Activated naive CD4-positive, alpha-beta T cell treated with anti-CD3 and anti-CD28 coated beads, Interleukin-2, amount 10 ng/mL, durations not matched to agents 7 days and 5 days (primary cell): ENCODE results near the gene COL27A1.

ENCODE experiments used
- CTCF ChIA-PET: fragments of 350-600 bp; sonication (Branson Sonifier 250); formaldehyde crosslinking; loops from one replicate; lab custom pipeline; 2021; ENCODE audit warnings: antibody characterized with exemption; lab: Charles Lee
- DNase-seq: peaks from one replicate; pipeline ENCODE4 v3.0.0-alpha.2; 2020
- H3K27ac Mint-ChIP-seq: one replicate; pipeline ENCODE4 v1.8.0; 2021; ENCODE audit warnings: mild to moderate bottlenecking, moderate library complexity, mixed read lengths
- H3K27me3 Mint-ChIP-seq: one replicate; pipeline ENCODE4 v1.8.0; 2021; ENCODE audit warnings: mild to moderate bottlenecking, mixed read lengths
- H3K36me3 Mint-ChIP-seq: one replicate; pipeline ENCODE4 v1.8.0; 2021; ENCODE audit warnings: mixed read lengths
- H3K4me1 Mint-ChIP-seq: one replicate; pipeline ENCODE4 v1.8.0; 2021; ENCODE audit warnings: mixed read lengths
- H3K4me3 Mint-ChIP-seq: one replicate; pipeline ENCODE4 v1.8.0; 2021; ENCODE audit warnings: mild to moderate bottlenecking, moderate library complexity, mixed read lengths
- H3K9me3 Mint-ChIP-seq: one replicate; pipeline ENCODE4 v1.8.0; 2021; ENCODE audit warnings: mixed read lengths

Gene COL27A1

DNA sequence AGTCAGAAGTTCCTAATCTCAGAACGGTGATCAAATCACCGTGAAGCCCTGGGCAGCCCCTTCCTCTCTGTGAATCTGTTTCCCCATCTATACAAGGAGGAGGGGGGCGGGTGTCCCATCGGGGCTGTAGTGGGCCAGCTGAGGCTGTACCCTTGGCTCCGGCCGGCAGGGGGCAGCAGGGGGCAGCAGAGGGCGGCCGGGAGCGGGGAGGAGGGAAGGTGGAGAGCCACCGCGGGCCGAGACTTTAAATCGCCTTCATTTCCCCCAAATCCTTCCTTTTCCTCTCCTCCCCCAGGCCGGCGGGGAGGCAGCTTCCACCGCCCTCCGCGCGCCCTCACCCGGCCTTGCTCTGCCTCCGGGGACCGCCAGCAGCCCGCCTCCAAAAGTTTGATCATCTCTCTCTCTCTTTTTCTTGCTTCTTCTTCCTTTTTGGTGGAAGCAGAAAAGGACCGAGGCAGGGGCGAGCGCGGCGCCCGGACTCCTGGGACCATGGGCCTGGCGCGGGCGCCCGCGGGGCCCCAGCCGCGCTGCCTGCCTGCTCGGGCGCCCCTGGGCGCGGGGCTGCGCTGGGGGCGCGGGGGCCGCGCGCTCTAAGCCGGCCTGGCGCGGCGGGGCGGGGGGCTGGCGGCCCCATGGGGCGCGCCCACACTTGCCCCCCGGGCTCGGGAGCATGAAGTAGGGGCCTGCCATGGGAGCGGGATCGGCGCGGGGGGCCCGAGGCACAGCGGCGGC is at the start of gene COL27A1:
COL27A1 (plus strand) TSS at position 275 of the 732 bp plus-strand sequence; CDS start at position 689, 414 bp downstream.
- H3K4me1 Mint-ChIP-seq: peaks cover 17% of the 10 kb centered on the region
- H3K36me3 Mint-ChIP-seq: no peaks in the 10 kb centered on the region
- H3K27ac Mint-ChIP-seq: peak within 1 kb of the TSS; percentile 11
- H3K9me3 Mint-ChIP-seq: no peaks in the 10 kb centered on the region
- peaks cover 84% of the 10 kb centered on the region for H3K27me3 Mint-ChIP-seq
- CTCF ChIA-PET: interaction anchor here (0.5 to 4.6 kb wide), 9 partner anchors 14 to 380 kb away, joined by 3 to 27 read pairs (median 3); no protein-coding TSS in a partner anchor
- H3K4me3 Mint-ChIP-seq: peak within 1 kb of the TSS; percentile 72
- peak; percentile 85 for DNase-seq

GRCh38 chr9:114107286-114108001 is 47.9 kb upstream of the COL27A1 start:
- H3K27ac Mint-ChIP-seq: no peak overlapping the region
- CTCF ChIA-PET: interaction anchor here (0.8 to 8.5 kb wide), 22 partner anchors 8 to 193 kb away, joined by 3 to 88 read pairs (median 4); partner anchors contain the start of gene COL27A1
- H3K36me3 Mint-ChIP-seq: no peaks in the 10 kb centered on the region
- no peak overlapping the region for H3K4me3 Mint-ChIP-seq
- no peaks in the 10 kb centered on the region for H3K9me3 Mint-ChIP-seq
- no peak for DNase-seq
- H3K4me1 Mint-ChIP-seq: no peaks in the 10 kb centered on the region
- H3K27me3 Mint-ChIP-seq: peaks cover 22% of the 10 kb centered on the region

GRCh38 chr9:114108016-114108833 is 47.1 kb upstream of the COL27A1 start:
- no peaks in the 10 kb centered on the region for H3K36me3 Mint-ChIP-seq
- CTCF ChIA-PET: interaction anchor here (0.6 to 8.5 kb wide), 26 partner anchors 8 to 729 kb away, joined by 3 to 88 read pairs (median 4); partner anchors contain the start of gene COL27A1
- H3K9me3 Mint-ChIP-seq: no peaks in the 10 kb centered on the region
- peak; percentile 74 for DNase-seq
- peak overlapping the region; percentile 53 for H3K27ac Mint-ChIP-seq
- no peak overlapping the region for H3K4me3 Mint-ChIP-seq
- peaks cover 29% of the 10 kb centered on the region for H3K27me3 Mint-ChIP-seq
- H3K4me1 Mint-ChIP-seq: no peaks in the 10 kb centered on the region

GRCh38 chr9:114109124-114109523 is 46.2 kb upstream of the COL27A1 start:
- CTCF ChIA-PET: interaction anchor here (1.1 to 8.5 kb wide), 9 partner anchors 14 to 183 kb away, joined by 3 to 88 read pairs (median 7); partner anchors contain the start of gene COL27A1
- H3K27me3 Mint-ChIP-seq: peaks cover 31% of the 10 kb centered on the region
- H3K36me3 Mint-ChIP-seq: no peaks in the 10 kb centered on the region
- no peak overlapping the region for H3K27ac Mint-ChIP-seq
- H3K9me3 Mint-ChIP-seq: no peaks in the 10 kb centered on the region
- H3K4me3 Mint-ChIP-seq: no peak overlapping the region
- H3K4me1 Mint-ChIP-seq: no peaks in the 10 kb centered on the region
- no peak for DNase-seq

GRCh38 chr9:114110180-114110579 is 45.2 kb upstream of the COL27A1 start:
- Mint-ChIP-seq H3K4me3 (no peak overlapping the region), H3K27me3 (peaks cover 31% of the 10 kb centered on the region), H3K9me3 (no peaks in the 10 kb centered on the region), H3K36me3 (no peaks in the 10 kb centered on the region), H3K4me1 (no peaks in the 10 kb centered on the region), H3K27ac (no peak overlapping the region)
- CTCF ChIA-PET: interaction anchor here (1.3 to 8.5 kb wide), 3 partner anchors 78 to 182 kb away, joined by 3 to 88 read pairs (median 4); no protein-coding TSS in a partner anchor
- DNase-seq: no peak

DNA sequence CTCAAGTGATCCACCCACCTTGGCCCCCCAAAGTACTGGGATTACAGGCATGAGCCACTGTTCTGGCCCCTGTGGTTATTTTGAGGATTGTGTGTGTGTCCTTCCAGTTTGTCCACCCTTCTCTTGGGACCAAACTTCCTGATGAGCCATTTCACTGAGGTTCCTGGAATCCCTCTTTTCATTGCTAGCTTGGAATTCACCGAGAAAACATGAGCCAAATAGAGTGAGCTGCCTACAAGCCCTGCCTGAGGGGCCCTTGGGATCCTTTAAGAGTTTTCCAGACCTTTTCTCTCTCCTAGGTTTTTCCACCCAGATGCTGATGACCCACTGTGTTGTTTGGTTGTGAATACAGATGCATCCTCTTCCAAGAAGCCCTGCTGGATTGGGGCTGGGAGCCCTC is 43.0 kb upstream of the COL27A1 start:
- H3K4me1 Mint-ChIP-seq: no peaks in the 10 kb centered on the region
- H3K9me3 Mint-ChIP-seq: no peaks in the 10 kb centered on the region
- CTCF ChIA-PET: interaction anchor here (8.5 kb wide), 1 partner anchor 179 kb away, joined by 88 read pairs; no protein-coding TSS in a partner anchor
- no peak overlapping the region for H3K27ac Mint-ChIP-seq
- H3K4me3 Mint-ChIP-seq: no peak overlapping the region
- H3K36me3 Mint-ChIP-seq: no peaks in the 10 kb centered on the region
- DNase-seq: no peak
- peaks cover 33% of the 10 kb centered on the region for H3K27me3 Mint-ChIP-seq

DNA sequence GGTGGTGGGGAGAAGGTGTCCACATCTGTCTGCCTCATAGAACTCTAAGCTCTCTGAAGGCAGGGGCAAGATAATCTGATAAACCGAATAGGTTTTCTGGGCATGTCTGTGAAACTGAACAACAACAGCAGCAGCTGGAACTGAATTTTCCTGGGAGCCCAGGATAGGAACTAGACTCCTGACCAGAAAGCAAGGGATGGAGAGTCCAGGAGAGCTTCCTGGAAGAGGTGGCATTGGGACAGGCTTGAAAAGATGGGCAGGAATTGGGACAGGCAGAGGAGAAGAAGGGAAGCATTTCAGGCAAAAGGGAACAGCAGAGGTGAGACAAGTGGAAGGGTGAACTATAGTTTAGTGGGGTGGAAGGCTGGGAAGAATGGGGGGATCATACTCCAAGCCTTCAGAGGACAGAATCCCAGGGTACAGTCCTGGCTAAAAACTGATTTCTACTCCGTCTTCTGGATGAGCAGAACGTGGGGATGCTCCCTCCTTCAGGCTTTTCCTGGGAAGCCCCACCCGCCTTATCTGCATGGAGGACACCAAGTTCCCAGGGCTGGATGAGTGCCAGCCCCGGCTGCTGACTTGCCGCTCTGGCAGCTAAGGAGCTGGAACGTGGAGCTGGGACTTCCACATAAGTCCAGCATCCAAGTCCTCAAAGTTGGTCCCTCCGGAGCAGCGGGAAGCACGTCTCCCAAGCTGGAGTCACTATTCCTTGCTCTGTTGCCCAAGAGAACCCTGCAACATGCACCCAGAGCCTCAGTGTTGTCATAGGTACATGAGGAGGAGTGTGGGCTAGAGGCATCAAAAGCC is 42.4 kb upstream of the COL27A1 start:
- Mint-ChIP-seq H3K36me3 (no peaks in the 10 kb centered on the region), H3K27ac (no peak overlapping the region), H3K27me3 (peaks cover 36% of the 10 kb centered on the region), H3K4me1 (no peaks in the 10 kb centered on the region), H3K4me3 (no peak overlapping the region), H3K9me3 (no peaks in the 10 kb centered on the region)
- DNase-seq: no peak
- CTCF ChIA-PET: interaction anchor here (8.5 kb wide), 1 partner anchor 179 kb away, joined by 88 read pairs; no protein-coding TSS in a partner anchor

- Mint-ChIP-seq H3K4me3 (no peak overlapping the region), H3K36me3 (no peaks in the 10 kb centered on the region), H3K27me3 (peaks cover 32% of the 10 kb centered on the region), H3K4me1 (no peaks in the 10 kb centered on the region), H3K27ac (no peak overlapping the region), H3K9me3 (no peaks in the 10 kb centered on the region)
- CTCF ChIA-PET: no interaction called here
- no peak for DNase-seq
Measured at GRCh38 chr9:114114364-114114763, 41.0 kb upstream of the COL27A1 start.

- H3K27me3 Mint-ChIP-seq: peaks cover 32% of the 10 kb centered on the region
- no peak overlapping the region for H3K27ac Mint-ChIP-seq
- no peak overlapping the region for H3K4me3 Mint-ChIP-seq
- no peaks in the 10 kb centered on the region for H3K9me3 Mint-ChIP-seq
- CTCF ChIA-PET: no interaction called here
- no peaks in the 10 kb centered on the region for H3K4me1 Mint-ChIP-seq
- DNase-seq: no peak
- no peaks in the 10 kb centered on the region for H3K36me3 Mint-ChIP-seq
Measured at GRCh38 chr9:114115654-114116125, 39.6 kb upstream of the COL27A1 start.

- Mint-ChIP-seq H3K4me1 (no peaks in the 10 kb centered on the region), H3K27me3 (peaks cover 27% of the 10 kb centered on the region), H3K4me3 (no peak overlapping the region), H3K9me3 (no peaks in the 10 kb centered on the region), H3K36me3 (no peaks in the 10 kb centered on the region), H3K27ac (no peak overlapping the region)
- no peak for DNase-seq
- CTCF ChIA-PET: no interaction called here
Measured at GRCh38 chr9:114116126-114116747, 39.1 kb upstream of the COL27A1 start.

- Mint-ChIP-seq H3K4me3 (no peak overlapping the region), H3K27ac (no peak overlapping the region), H3K9me3 (no peaks in the 10 kb centered on the region), H3K36me3 (no peaks in the 10 kb centered on the region), H3K4me1 (no peaks in the 10 kb centered on the region), H3K27me3 (peaks cover 24% of the 10 kb centered on the region)
- DNase-seq: no peak
- CTCF ChIA-PET: interaction anchor here (1.7 kb wide), 1 partner anchor 10 kb away, joined by 6 read pairs; no protein-coding TSS in a partner anchor
Measured at GRCh38 chr9:114117614-114117995, 37.7 kb upstream of the COL27A1 start.

- Mint-ChIP-seq H3K36me3 (no peaks in the 10 kb centered on the region), H3K27me3 (peaks cover 18% of the 10 kb centered on the region), H3K4me1 (no peaks in the 10 kb centered on the region), H3K9me3 (no peaks in the 10 kb centered on the region), H3K4me3 (no peak overlapping the region), H3K27ac (no peak overlapping the region)
- CTCF ChIA-PET: interaction anchor here (1.7 kb wide), 1 partner anchor 11 kb away, joined by 6 read pairs; no protein-coding TSS in a partner anchor
- no peak for DNase-seq
Measured at GRCh38 chr9:114117996-114118830, 37.1 kb upstream of the COL27A1 start.
